GM12878 (cell line): Measurements from ENCODE around the gene COL28A1. TPM values are rescaled to one million over a fixed set of nuclear protein-coding genes. Genes with fewer than 3 reads are reported as not detected.

ENCODE experiments used
- ATAC-seq: fragments of 200-7000 bp; cut with Tn5 transposase; 3 replicates; pipeline ENCODE4 v1.9.1; 2020; ENCODE audit warnings: mild to moderate bottlenecking, moderate library complexity
- BruUV-seq: library from RNA; stranded (reverse); fragments of 400-500 nt; replicated peaks from 2 replicates; lab custom pipeline; 2021; lab: Mats Ljungman, UMichigan
- CTCF ChIA-PET: fragments of 300-600 bp; sonication (Branson Sonifier 250); formaldehyde crosslinking; extraction: SDS; loops from one replicate; lab custom pipeline; 2021; ENCODE audit warnings: inconsistent platforms; lab: Yijun Ruan, JAX
- POLR2A ChIA-PET: fragments of 350-600 bp; formaldehyde crosslinking; extraction: SDS; loops from one replicate; lab custom pipeline; 2021; ENCODE audit warnings: inconsistent platforms; lab: Charles Lee
- RAD21 ChIA-PET: fragments of 300-600 bp; sonication (Branson Sonifier 250); formaldehyde crosslinking; loops from one replicate; lab custom pipeline; 2023; ENCODE audit warnings: antibody characterized with exemption; ENCODE audit not compliant: unreplicated experiment; lab: Charles Lee
- SMC1A ChIA-PET: fragments of 300-600 bp; sonication (Branson Sonifier 250); formaldehyde crosslinking; loops from one replicate; lab custom pipeline; 2023; ENCODE audit not compliant: unreplicated experiment, uncharacterized antibody; lab: Charles Lee
- DNase-seq: peaks from one replicate; pipeline ENCODE4 v3.0.0-alpha.2; 2011; ENCODE audit warnings: low read depth, low spot score
- FAIRE-seq: peaks from 3 replicates; lab custom pipeline; 2011; peaks lifted over from hg19 to GRCh38; lab: Jason Lieb, UNC
- H2AFZ ChIP-seq: 2 replicates; pipeline ENCODE4 v1.6.0; 2011; ENCODE audit warnings: low read depth, low read length, control low read depth; ENCODE audit not compliant: control insufficient read depth
- H3K27ac ChIP-seq: 2 replicates; pipeline ENCODE4 v1.5.1; 2011; ENCODE audit warnings: control low read depth; ENCODE audit not compliant: control insufficient read depth, insufficient read depth
- H3K27me3 ChIP-seq, 2 experiments: replicated peaks in 1 of 2; 2 replicates each; pipeline versions ENCODE4 v1.6.0 to v1.6.1; 2011; ENCODE audit warnings: low read length in 1 of 2; ENCODE audit not compliant: control insufficient read depth in 2 of 2, insufficient read depth in 2 of 2
- H3K36me3 ChIP-seq, 2 experiments: 2 replicates each; pipeline ENCODE4 v1.5.1; 2011; ENCODE audit warnings: low read length in 1 of 2; ENCODE audit not compliant: control insufficient read depth in 2 of 2, insufficient read depth in 2 of 2
- H3K4me1 ChIP-seq: 2 replicates; pipeline ENCODE4 v1.6.1; 2011; ENCODE audit warnings: mild to moderate bottlenecking, low read length, moderate library complexity, mixed read lengths; ENCODE audit not compliant: control insufficient read depth, insufficient read depth
- H3K4me2 ChIP-seq: 2 replicates; pipeline ENCODE4 v1.6.0; 2011; ENCODE audit warnings: control low read depth; ENCODE audit not compliant: control insufficient read depth, insufficient read depth
- H3K4me3 ChIP-seq: fragments of 200-600 bp; sonication (generic); 2 replicates; pipeline ENCODE4 v1.5.1; 2016
- H3K79me2 ChIP-seq: 2 replicates; pipeline ENCODE4 v1.6.0; 2011; ENCODE audit warnings: low read length; ENCODE audit not compliant: control insufficient read depth, insufficient read depth
- H3K9ac ChIP-seq: 2 replicates; pipeline ENCODE4 v1.8.0; 2011; ENCODE audit warnings: low read length, control low read depth, mixed read lengths; ENCODE audit not compliant: control insufficient read depth, insufficient read depth
- H3K9me3 ChIP-seq: replicated peaks from 3 replicates; pipeline ENCODE4 v1.5.1; 2011; ENCODE audit warnings: mild to moderate bottlenecking, low read length; ENCODE audit not compliant: control insufficient read depth, insufficient read depth
- H4K20me1 ChIP-seq: 2 replicates; pipeline ENCODE4 v1.6.0; 2011; ENCODE audit not compliant: control insufficient read depth, insufficient read depth
- ASH2L ChIP-seq: fragments of 300-600, 200-600 bp; sonication (generic); IDR thresholded peaks from 2 replicates; pipeline ENCODE4 v1.6.1; 2017; ENCODE audit warnings: low read depth, mild to moderate bottlenecking, borderline replicate concordance
- BMI1 ChIP-seq: fragments of 450-650 bp; IDR thresholded peaks from 2 replicates; pipeline ENCODE4 v1.6.1; 2016; ENCODE audit warnings: mild to moderate bottlenecking, moderate library complexity, borderline replicate concordance
- CBX5 ChIP-seq: sonication (generic); IDR thresholded peaks from 2 replicates; pipeline ENCODE4 v1.6.1; 2016; ENCODE audit warnings: low read depth, moderate library complexity, mild to moderate bottlenecking, inconsistent platforms
- CREB1 ChIP-seq: IDR thresholded peaks from 2 replicates; pipeline ENCODE4 v1.6.1; 2012; ENCODE audit warnings: low read depth, mild to moderate bottlenecking, inconsistent platforms
- EGR1 ChIP-seq, 2 experiments: IDR thresholded peaks; 1 replicate in 1 of 2; 2 replicates in 1 of 2; pipeline ENCODE4 v1.6.1; 2011 to 2012; ENCODE audit warnings: low read depth in 2 of 2, low read length in 2 of 2, borderline replicate concordance in 1 of 2, mild to moderate bottlenecking in 1 of 2, moderate library complexity in 1 of 2
- HSF1 ChIP-seq: fragments of 150-350 bp; IDR thresholded peaks from 2 replicates; pipeline ENCODE4 v1.6.1; 2014; ENCODE audit warnings: mild to moderate bottlenecking, low read depth, low read length
- IKZF1 ChIP-seq: fragments of 450-650 bp; conservative IDR thresholded peaks from 2 replicates; pipeline ENCODE4 v1.6.1; 2017; ENCODE audit warnings: antibody characterized with exemption, mild to moderate bottlenecking
- IRF4 ChIP-seq: IDR thresholded peaks from 2 replicates; pipeline ENCODE4 v1.6.1; 2011; ENCODE audit warnings: low read depth, low read length
- PKNOX1 ChIP-seq: fragments of 450-650 bp; IDR thresholded peaks from 2 replicates; pipeline ENCODE4 v1.6.1; 2016; ENCODE audit warnings: mild to moderate bottlenecking
- PRDM15 ChIP-seq: fragments of 450-650 bp; formaldehyde crosslinking; IDR thresholded peaks from 2 replicates; pipeline ENCODE4 v1.4.0; 2020; ENCODE audit warnings: mild to moderate bottlenecking, moderate library complexity
- RELB ChIP-seq: fragments of 450-650 bp; IDR thresholded peaks from 2 replicates; pipeline ENCODE4 v1.6.1; 2017; ENCODE audit warnings: low read depth, mild to moderate bottlenecking, moderate library complexity
- RFX5 ChIP-seq: IDR thresholded peaks from 2 replicates; pipeline ENCODE4 v1.6.1; 2011; ENCODE audit warnings: low read depth, low read length, improper control_type of control experiment
- SMARCA5 ChIP-seq: fragments of 450-650 bp; IDR thresholded peaks from 2 replicates; pipeline ENCODE4 v1.6.1; 2017; ENCODE audit warnings: mild to moderate bottlenecking
- YBX1 ChIP-seq: fragments of 450-650 bp; IDR thresholded peaks from 2 replicates; pipeline ENCODE4 v1.6.1; 2016; ENCODE audit warnings: antibody characterized with exemption
- WGBS: methylation state at CpG from one replicate; pipeline ENCODE4 v1.1.6; 2016; ENCODE audit warnings: low lambda C conversion rate; ENCODE audit not compliant: insufficient replicate concordance, insufficient coverage; ENCODE audit errors: missing lambda C conversion rate; 5-methylcytosine and 5-hydroxymethylcytosine counted together
- in situ Hi-C: fragments of 300-500 bp; cut with MboI; formaldehyde crosslinking; loops from 9 replicates; pipeline ENCODE4 v1.14.3; 2018; ENCODE audit warnings: mixed read lengths
- intact Hi-C: fragments of 100-400 bp; cut with micrococcal nuclease; formaldehyde crosslinking; loops from one replicate; pipeline ENCODE4 v1.14.2; 2022; ENCODE audit not compliant: unreplicated experiment
- polyA plus RNA-seq, 11 experiments: library from polyadenylated mRNA; depleted of rRNA in 4 of 11; unstranded in 6 of 11; stranded (reverse) in 5 of 11; fragments of >200 nt; fragmentation: Nextera tagmentation in 4 of 11; fragmentation: Illumina TruSeq in 1 of 11; extraction: Ambion mirVana in 4 of 11; extraction: Trizol in 1 of 11; gene quantifications; 1 replicate in 1 of 11; 2 replicates in 10 of 11; pipeline versions ENCODE4 v1.2.1 to v1.2.3, GENCODE V29; 2011 to 2016; ENCODE audit warnings: inconsistent platforms in 2 of 11, missing spikeins in 2 of 11, low read depth in 1 of 11
- total RNA-seq, 4 experiments: library from RNA; depleted of rRNA in 3 of 4; stranded (reverse); fragments of >200 nt in 3 of 4; fragmentation: Illumina TruSeq in 1 of 4; extraction: Trizol in 1 of 4; gene quantifications; 2 replicates each; pipeline versions ENCODE4 v1.2.1 to v1.2.3, GENCODE V29; 2013 to 2021

Gene COL28A1
- total and polyA plus RNA-seq, 10 of the 15 experiments (the other 5 are each of a cell fraction or from before 2014, with no cell fraction given), result 0.05 to 0.22 TPM; not detected in 8

- POLR2A ChIA-PET, result interaction anchor here (1.8 to 3.3 kb wide), 3 partner anchors 67 to 71 kb away, joined by 4 to 15 read pairs (median 10); partner anchors contain the start of gene UMAD1
- no peak for DNase-seq
- Histone ChIP-seq H3K27me3 (no peaks in the 10 kb centered on the region), H3K4me1 (peaks cover 14% of the 10 kb centered on the region), H3K27ac (peak overlapping the region; percentile 99), H3K9ac (peak overlapping the region; percentile 93), H3K4me3 (peak overlapping the region; percentile 89), H4K20me1 (no peaks in the 10 kb centered on the region), H3K79me2 (peaks cover 77% of the 10 kb centered on the region), H3K4me2 (peak overlapping the region; percentile 85), H2AFZ (no peak overlapping the region), H3K36me3 (peaks cover 0 to 12% of the 10 kb centered on the region in 2 experiments; a peak in 2 of 4 replicates), H3K9me3 (peaks cover 3% of the 10 kb centered on the region; the same call in 2 of the 3 replicates)
- BruUV-seq, result no TSS peak
- intact Hi-C loops, result loop anchor here (2.0 to 5.0 kb wide), 6 partner anchors 71 to 548 kb away; partner anchors contain the start of genes GLCCI1 and UMAD1
- WGBS, result 0% methylated on average over 3 of the region's 3 CpGs
- RAD21 ChIA-PET, result interaction anchor here (1.2 to 2.4 kb wide), 4 partner anchors 71 to 727 kb away, joined by 4 to 12 read pairs (median 6); partner anchors contain the start of genes C1GALT1 and UMAD1
- SMC1A ChIA-PET, result interaction anchor here (1.0 to 3.1 kb wide), 9 partner anchors 10 to 612 kb away, joined by 3 to 19 read pairs (median 6); partner anchors contain the start of gene UMAD1
- peak; percentile 49 for ATAC-seq
- in situ Hi-C loops, result no loop called here
- CTCF ChIA-PET, result interaction anchor here (0.6 to 1.6 kb wide), 3 partner anchors 9 to 386 kb away, joined by 3 to 4 read pairs (median 3); partner anchors contain the start of gene UMAD1
- no peak for FAIRE-seq
- TF ChIP-seq SMARCA5, result no peak
- TF ChIP-seq EGR1 (IDR thresholded peaks at IDR 0.05; ENCODE audit: borderline replicate concordance in 1 of 2, low read depth in 2 of 2, low read length in 2 of 2), result no peak
- 0 out of 2 replicates have a peak, but pooled peaks have one; percentile 4 for TF ChIP-seq IKZF1
- TF ChIP-seq PRDM15 (CRISPR knock-in tag), result 0 out of 2 replicates have a peak, but pooled peaks have one; percentile 13
- TF ChIP-seq RFX5, result no peak
- TF ChIP-seq RELB, result no peak
- TF ChIP-seq ASH2L, result no peak
- TF ChIP-seq CREB1, result no peak
- TF ChIP-seq IRF4, result no peak
- TF ChIP-seq BMI1, result 0 out of 2 replicates have a peak, but pooled peaks have one; percentile 17
- no peak for TF ChIP-seq YBX1
- TF ChIP-seq HSF1, result no peak
- no peak for TF ChIP-seq PKNOX1
- TF ChIP-seq CBX5, result no peak
Measured at GRCh38 chr7:7569615-7570014, 33.9 kb upstream of the COL28A1 start.
